HepG2 (cell line): ENCODE data around the gene PMIS2. TPM values are rescaled to one million over a fixed set of nuclear protein-coding genes. Genes with fewer than 3 reads are reported as not detected.
A peak's percentile ranks its signal among the peaks of the same experiment; 100 is the strongest.

Source experiments
- ELK4 ChIP-seq: sonication (generic); formaldehyde crosslinking; IDR thresholded peaks from 2 replicates; pipeline ENCODE4 v1.9.0; 2021; ENCODE audit warnings: missing genetic modification reagents, borderline replicate concordance
- HMG20A ChIP-seq: IDR thresholded peaks from 2 replicates; pipeline ENCODE4 v1.6.1; 2016; ENCODE audit warnings: borderline replicate concordance
- IRF2 ChIP-seq: IDR thresholded peaks from 2 replicates; pipeline ENCODE4 v1.6.1; 2018; ENCODE audit warnings: missing genetic modification reagents, missing compliant biosample characterization
- MXD4 ChIP-seq: IDR thresholded peaks from 2 replicates; pipeline ENCODE4 v1.6.1; 2016; ENCODE audit warnings: mild to moderate bottlenecking, missing biosample characterization, missing genetic modification reagents
- NAIF1 ChIP-seq: sonication (generic); formaldehyde crosslinking; IDR thresholded peaks from 2 replicates; pipeline ENCODE4 v1.5.0; 2020; ENCODE audit warnings: mild to moderate bottlenecking, missing genetic modification reagents, borderline replicate concordance
- NCOA5 ChIP-seq: sonication (generic); formaldehyde crosslinking; IDR thresholded peaks from 2 replicates; pipeline ENCODE4 v1.4.0; 2020; ENCODE audit warnings: missing genetic modification reagents
- NFKBIZ ChIP-seq: IDR thresholded peaks from 2 replicates; pipeline ENCODE4 v1.6.1; 2018; ENCODE audit warnings: missing genetic modification reagents, missing compliant biosample characterization
- ZBTB25 ChIP-seq: IDR thresholded peaks from 2 replicates; pipeline ENCODE4 v1.6.1; 2018; ENCODE audit warnings: missing genetic modification reagents
- ZKSCAN1 ChIP-seq: fragments of 150-350 bp; IDR thresholded peaks from 2 replicates; pipeline ENCODE4 v1.6.1; 2014; ENCODE audit warnings: low read length
- ZKSCAN8 ChIP-seq: IDR thresholded peaks from 2 replicates; pipeline ENCODE4 v1.6.1; 2016; ENCODE audit warnings: borderline replicate concordance, missing genetic modification reagents, missing compliant biosample characterization
- ZNF34 ChIP-seq: sonication (generic); formaldehyde crosslinking; IDR thresholded peaks from 2 replicates; pipeline ENCODE4 v1.4.0; 2020; ENCODE audit warnings: mild to moderate bottlenecking, missing genetic modification reagents, borderline replicate concordance
- ZNF589 ChIP-seq: sonication (generic); formaldehyde crosslinking; conservative IDR thresholded peaks from 2 replicates; pipeline ENCODE4 v1.8.0; 2022; ENCODE audit warnings: mild to moderate bottlenecking, moderate library complexity, missing genetic modification reagents
- ZNF616 ChIP-seq: sonication (generic); formaldehyde crosslinking; IDR thresholded peaks from 2 replicates; pipeline ENCODE4 v1.5.0; 2020; ENCODE audit warnings: low read depth, mild to moderate bottlenecking, missing genetic modification reagents
- ZSCAN31 ChIP-seq: sonication (generic); formaldehyde crosslinking; IDR thresholded peaks from 2 replicates; pipeline ENCODE4 v1.5.0; 2020; ENCODE audit warnings: low read depth, mild to moderate bottlenecking, missing genetic modification reagents
- ZSCAN9 ChIP-seq: IDR thresholded peaks from 2 replicates; pipeline ENCODE4 v1.6.1; 2016; ENCODE audit warnings: borderline replicate concordance
- polyA plus RNA-seq, 8 experiments: library from polyadenylated mRNA; depleted of rRNA in 3 of 8; stranded (reverse) in 7 of 8; unstranded in 1 of 8; fragments of >200 nt; fragmentation: Illumina TruSeq in 4 of 8; extraction: Trizol in 4 of 8; gene quantifications; 2 replicates each; pipeline versions ENCODE4 v1.2.1 to v1.2.3, GENCODE V29; 2011 to 2016; ENCODE audit warnings: low read depth in 4 of 8, missing spikeins in 1 of 8, mixed read lengths in 1 of 8; ENCODE audit not compliant: insufficient read depth in 1 of 8
- total RNA-seq, 5 experiments: library from RNA; depleted of rRNA; stranded (reverse); fragments of >200 nt; fragmentation: Illumina TruSeq; extraction: Trizol; gene quantifications; 2 replicates each; pipeline ENCODE4 v1.2.3, GENCODE V29; 2016; ENCODE audit warnings: low read depth in 1 of 5
- TF ChIP-seq, protein P1 (sequence below): sonication (generic); formaldehyde crosslinking; IDR thresholded peaks from 2 replicates; pipeline ENCODE4 v1.4.0; 2020; ENCODE audit warnings: mild to moderate bottlenecking, missing genetic modification reagents, borderline replicate concordance
- TF ChIP-seq, protein P2 (sequence below): IDR thresholded peaks from 2 replicates; pipeline ENCODE4 v1.6.1; 2016; ENCODE audit warnings: control low read depth
- TF ChIP-seq, protein P3 (sequence below): sonication (generic); formaldehyde crosslinking; IDR thresholded peaks from 2 replicates; pipeline ENCODE4 v1.5.0; 2020; ENCODE audit warnings: mild to moderate bottlenecking, missing genetic modification reagents
- TF ChIP-seq, protein P4 (sequence below): sonication (generic); formaldehyde crosslinking; IDR thresholded peaks from 2 replicates; pipeline ENCODE4 v1.5.0; 2020; ENCODE audit warnings: mild to moderate bottlenecking, missing genetic modification reagents, borderline replicate concordance
- TF ChIP-seq, protein P5 (sequence below): IDR thresholded peaks from 2 replicates; pipeline ENCODE4 v1.6.1; 2016

PMIS2 gene
- total and polyA plus RNA-seq, 2 of the 13 experiments (the other 11 are each of a cell fraction or from before 2014, with no cell fraction given), result not detected

GRCh38 chr19:35569281-35569781, 16.6 kb upstream of the PMIS2 start (continued):
- TF ChIP-seq, protein P1, sequence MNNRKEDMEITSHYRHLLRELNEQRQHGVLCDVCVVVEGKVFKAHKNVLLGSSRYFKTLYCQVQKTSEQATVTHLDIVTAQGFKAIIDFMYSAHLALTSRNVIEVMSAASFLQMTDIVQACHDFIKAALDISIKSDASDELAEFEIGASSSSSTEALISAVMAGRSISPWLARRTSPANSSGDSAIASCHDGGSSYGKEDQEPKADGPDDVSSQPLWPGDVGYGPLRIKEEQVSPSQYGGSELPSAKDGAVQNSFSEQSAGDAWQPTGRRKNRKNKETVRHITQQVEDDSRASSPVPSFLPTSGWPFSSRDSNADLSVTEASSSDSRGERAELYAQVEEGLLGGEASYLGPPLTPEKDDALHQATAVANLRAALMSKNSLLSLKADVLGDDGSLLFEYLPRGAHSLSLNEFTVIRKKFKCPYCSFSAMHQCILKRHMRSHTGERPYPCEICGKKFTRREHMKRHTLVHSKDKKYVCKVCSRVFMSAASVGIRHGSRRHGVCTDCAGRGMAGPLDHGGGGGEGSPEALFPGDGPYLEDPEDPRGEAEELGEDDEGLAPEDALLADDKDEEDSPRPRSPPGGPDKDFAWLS (CRISPR knock-in tag), result no peak
- no peak for TF ChIP-seq MXD4 (CRISPR knock-in tag)
- TF ChIP-seq ZNF616 (CRISPR knock-in tag), result no peak
- no peak for TF ChIP-seq ZBTB25 (CRISPR knock-in tag)
- TF ChIP-seq ZKSCAN1, result no peak
- TF ChIP-seq IRF2 (CRISPR knock-in tag), result 0 out of 2 replicates have a peak, but pooled peaks have one; percentile 16
- TF ChIP-seq, protein P2, sequence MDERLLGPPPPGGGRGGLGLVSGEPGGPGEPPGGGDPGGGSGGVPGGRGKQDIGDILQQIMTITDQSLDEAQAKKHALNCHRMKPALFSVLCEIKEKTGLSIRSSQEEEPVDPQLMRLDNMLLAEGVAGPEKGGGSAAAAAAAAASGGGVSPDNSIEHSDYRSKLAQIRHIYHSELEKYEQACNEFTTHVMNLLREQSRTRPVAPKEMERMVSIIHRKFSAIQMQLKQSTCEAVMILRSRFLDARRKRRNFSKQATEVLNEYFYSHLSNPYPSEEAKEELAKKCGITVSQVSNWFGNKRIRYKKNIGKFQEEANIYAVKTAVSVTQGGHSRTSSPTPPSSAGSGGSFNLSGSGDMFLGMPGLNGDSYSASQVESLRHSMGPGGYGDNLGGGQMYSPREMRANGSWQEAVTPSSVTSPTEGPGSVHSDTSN (CRISPR knock-in tag), result no peak
- TF ChIP-seq NCOA5 (CRISPR knock-in tag), result no peak
- peak; percentile 43; the same call in 1 of the 2 replicates for TF ChIP-seq HMG20A
- TF ChIP-seq ZNF589 (CRISPR knock-in tag), result no peak
- TF ChIP-seq, protein P3, sequence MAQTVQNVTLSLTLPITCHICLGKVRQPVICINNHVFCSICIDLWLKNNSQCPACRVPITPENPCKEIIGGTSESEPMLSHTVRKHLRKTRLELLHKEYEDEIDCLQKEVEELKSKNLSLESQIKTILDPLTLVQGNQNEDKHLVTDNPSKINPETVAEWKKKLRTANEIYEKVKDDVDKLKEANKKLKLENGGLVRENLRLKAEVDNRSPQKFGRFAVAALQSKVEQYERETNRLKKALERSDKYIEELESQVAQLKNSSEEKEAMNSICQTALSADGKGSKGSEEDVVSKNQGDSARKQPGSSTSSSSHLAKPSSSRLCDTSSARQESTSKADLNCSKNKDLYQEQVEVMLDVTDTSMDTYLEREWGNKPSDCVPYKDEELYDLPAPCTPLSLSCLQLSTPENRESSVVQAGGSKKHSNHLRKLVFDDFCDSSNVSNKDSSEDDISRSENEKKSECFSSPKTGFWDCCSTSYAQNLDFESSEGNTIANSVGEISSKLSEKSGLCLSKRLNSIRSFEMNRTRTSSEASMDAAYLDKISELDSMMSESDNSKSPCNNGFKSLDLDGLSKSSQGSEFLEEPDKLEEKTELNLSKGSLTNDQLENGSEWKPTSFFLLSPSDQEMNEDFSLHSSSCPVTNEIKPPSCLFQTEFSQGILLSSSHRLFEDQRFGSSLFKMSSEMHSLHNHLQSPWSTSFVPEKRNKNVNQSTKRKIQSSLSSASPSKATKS, result no peak
- TF ChIP-seq, protein P4, sequence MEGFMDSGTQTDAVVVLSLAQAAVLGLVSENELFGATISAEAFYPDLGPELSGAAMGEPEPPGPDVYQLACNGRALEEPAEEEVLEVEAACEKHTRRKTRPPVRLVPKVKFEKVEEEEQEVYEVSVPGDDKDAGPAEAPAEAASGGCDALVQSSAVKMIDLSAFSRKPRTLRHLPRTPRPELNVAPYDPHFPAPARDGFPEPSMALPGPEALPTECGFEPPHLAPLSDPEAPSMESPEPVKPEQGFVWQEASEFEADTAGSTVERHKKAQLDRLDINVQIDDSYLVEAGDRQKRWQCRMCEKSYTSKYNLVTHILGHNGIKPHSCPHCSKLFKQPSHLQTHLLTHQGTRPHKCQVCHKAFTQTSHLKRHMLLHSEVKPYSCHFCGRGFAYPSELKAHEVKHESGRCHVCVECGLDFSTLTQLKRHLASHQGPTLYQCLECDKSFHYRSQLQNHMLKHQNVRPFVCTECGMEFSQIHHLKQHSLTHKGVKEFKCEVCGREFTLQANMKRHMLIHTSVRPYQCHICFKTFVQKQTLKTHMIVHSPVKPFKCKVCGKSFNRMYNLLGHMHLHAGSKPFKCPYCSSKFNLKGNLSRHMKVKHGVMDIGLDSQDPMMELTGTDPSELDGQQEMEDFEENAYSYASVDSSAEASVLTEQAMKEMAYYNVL, result peak; percentile 38; the same call in 1 of the 2 replicates
- TF ChIP-seq ZNF34, result no peak
- 0 out of 2 replicates have a peak, but pooled peaks have one; percentile 31 for TF ChIP-seq ZSCAN9 (CRISPR knock-in tag)
- TF ChIP-seq, protein P5, sequence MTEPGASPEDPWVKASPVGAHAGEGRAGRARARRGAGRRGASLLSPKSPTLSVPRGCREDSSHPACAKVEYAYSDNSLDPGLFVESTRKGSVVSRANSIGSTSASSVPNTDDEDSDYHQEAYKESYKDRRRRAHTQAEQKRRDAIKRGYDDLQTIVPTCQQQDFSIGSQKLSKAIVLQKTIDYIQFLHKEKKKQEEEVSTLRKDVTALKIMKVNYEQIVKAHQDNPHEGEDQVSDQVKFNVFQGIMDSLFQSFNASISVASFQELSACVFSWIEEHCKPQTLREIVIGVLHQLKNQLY (CRISPR knock-in tag), result peak; percentile 58; the same call in 1 of the 2 replicates
- TF ChIP-seq NAIF1 (CRISPR knock-in tag), result no peak
- no peak for TF ChIP-seq ELK4
- no peak for TF ChIP-seq NFKBIZ (CRISPR knock-in tag)
- 0 out of 2 replicates have a peak, but pooled peaks have one; percentile 43 for TF ChIP-seq ZKSCAN8
- 0 out of 2 replicates have a peak, but pooled peaks have one; percentile 56 for TF ChIP-seq ZSCAN31 (CRISPR knock-in tag)
